HepG2 (cell line): ENCODE measurements around the gene BSG.

ENCODE experiments used
- FOXK2 ChIP-seq: fragments of 450-650 bp; IDR thresholded peaks from 2 replicates; pipeline ENCODE4 v1.6.1; 2016
- ZNF619 ChIP-seq: sonication (generic); formaldehyde crosslinking; IDR thresholded peaks from 2 replicates; pipeline ENCODE4 v1.4.0; 2020; ENCODE audit warnings: mild to moderate bottlenecking, missing genetic modification reagents
- ZNF891 ChIP-seq: sonication (generic); formaldehyde crosslinking; IDR thresholded peaks from 2 replicates; pipeline ENCODE4 v1.5.0; 2020; ENCODE audit warnings: mild to moderate bottlenecking, missing genetic modification reagents
- TF ChIP-seq, protein P1 (sequence below): sonication (generic); formaldehyde crosslinking; IDR thresholded peaks from 2 replicates; pipeline ENCODE4 v1.5.0; 2020; ENCODE audit warnings: mild to moderate bottlenecking, missing genetic modification reagents, moderate library complexity

DNA sequence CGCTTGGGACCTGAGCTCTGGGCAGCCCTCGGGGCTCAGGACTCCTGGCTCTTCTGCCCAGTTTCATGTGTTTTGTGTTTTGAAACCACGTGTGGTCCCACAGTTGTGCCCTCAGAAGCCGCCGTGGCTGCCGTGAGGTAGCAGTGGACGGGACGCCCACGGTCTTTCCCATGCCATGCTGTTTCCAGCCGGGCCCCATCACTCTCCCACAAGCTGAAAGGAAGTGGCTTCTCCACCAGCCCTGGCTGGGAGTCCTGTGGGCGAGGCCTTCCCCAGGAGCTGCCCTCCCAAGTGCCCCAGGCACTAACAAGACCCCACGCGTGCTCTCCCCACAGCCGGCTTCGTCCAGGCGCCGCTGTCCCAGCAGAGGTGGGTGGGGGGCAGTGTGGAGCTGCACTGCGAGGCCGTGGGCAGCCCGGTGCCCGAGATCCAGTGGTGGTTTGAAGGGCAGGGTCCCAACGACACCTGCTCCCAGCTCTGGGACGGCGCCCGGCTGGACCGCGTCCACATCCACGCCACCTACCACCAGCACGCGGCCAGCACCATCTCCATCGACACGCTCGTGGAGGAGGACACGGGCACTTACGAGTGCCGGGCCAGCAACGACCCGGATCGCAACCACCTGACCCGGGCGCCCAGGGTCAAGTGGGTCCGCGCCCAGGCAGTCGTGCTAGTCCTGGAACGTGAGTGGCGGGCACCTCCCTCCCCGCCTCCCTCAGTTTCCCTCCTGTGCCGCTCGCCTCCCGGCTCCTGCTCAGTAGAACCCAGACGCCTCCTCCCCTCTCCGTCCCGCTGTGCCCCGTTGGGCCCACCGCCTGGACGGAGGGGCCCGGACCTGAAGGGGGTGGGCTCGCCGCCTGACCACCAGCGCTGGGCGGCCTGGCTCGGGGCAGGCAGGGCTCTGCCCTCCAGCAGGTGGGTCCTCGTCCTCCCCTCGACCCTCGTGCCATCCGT lies 5.3 kb downstream of the BSG start:
- TF ChIP-seq, protein P1, sequence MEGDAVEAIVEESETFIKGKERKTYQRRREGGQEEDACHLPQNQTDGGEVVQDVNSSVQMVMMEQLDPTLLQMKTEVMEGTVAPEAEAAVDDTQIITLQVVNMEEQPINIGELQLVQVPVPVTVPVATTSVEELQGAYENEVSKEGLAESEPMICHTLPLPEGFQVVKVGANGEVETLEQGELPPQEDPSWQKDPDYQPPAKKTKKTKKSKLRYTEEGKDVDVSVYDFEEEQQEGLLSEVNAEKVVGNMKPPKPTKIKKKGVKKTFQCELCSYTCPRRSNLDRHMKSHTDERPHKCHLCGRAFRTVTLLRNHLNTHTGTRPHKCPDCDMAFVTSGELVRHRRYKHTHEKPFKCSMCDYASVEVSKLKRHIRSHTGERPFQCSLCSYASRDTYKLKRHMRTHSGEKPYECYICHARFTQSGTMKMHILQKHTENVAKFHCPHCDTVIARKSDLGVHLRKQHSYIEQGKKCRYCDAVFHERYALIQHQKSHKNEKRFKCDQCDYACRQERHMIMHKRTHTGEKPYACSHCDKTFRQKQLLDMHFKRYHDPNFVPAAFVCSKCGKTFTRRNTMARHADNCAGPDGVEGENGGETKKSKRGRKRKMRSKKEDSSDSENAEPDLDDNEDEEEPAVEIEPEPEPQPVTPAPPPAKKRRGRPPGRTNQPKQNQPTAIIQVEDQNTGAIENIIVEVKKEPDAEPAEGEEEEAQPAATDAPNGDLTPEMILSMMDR (CRISPR knock-in tag), result peak; percentile 31; the same call in 1 of the 2 replicates
- TF ChIP-seq ZNF619 (CRISPR knock-in tag), result no peak
- TF ChIP-seq ZNF891 (CRISPR knock-in tag), result no peak
- TF ChIP-seq FOXK2, result no peak
